ENCODE measurements around the gene SLC35D1. TPM values are rescaled to one million over a fixed set of nuclear protein-coding genes. Genes with fewer than 3 reads are reported as not detected.
"Not testable (repeated sequence)": the region's sequence is repeated elsewhere in the genome, so short reads cannot be mapped to it uniquely, and the experiment has no call there.

Gene SLC35D1
- total RNA-seq, 2 experiments from 2014 or later: 8.1 to 9.1 TPM

DNA sequence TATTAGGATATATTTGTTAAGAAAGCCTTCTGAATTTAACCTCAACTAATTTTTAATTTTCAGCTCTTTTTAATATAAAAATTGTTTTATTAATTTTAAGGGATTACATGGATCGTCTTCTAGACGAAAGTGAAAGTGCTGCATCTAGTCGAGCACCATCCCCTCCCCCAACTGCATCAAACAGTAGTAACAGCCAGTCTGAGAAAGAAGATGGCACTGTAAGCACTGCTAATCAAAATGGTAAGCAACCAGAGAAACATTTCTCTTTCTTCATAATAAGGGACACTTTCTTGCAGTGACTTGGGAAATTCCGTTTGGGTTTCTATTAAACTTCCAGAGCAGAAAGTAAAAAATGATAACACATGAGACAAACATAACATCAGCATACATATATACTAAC, 72.3 kb downstream of the SLC35D1 start:
- Histone ChIP-seq H3K36me3 (ENCODE audit: insufficient read depth, low read length) (peaks cover 78% of the 10 kb centered on the region), H3K27ac (ENCODE audit: low read depth in 1 of 2, low read length in 2 of 2) (peak overlapping the region; percentile 5 to 78), H3K27me3 (ENCODE audit: control insufficient read depth in 1 of 2, insufficient read depth in 2 of 2, low read length in 2 of 2) (no peaks in the 10 kb centered on the region), H3K9me3 (ENCODE audit: control insufficient read depth in 1 of 2, insufficient read depth in 1 of 2, low read length in 2 of 2) (no peaks in the 10 kb centered on the region), H3K4me1 (ENCODE audit: insufficient read depth, low read length) (no peaks in the 10 kb centered on the region), H3K4me3 (ENCODE audit: low read length) (peak overlapping the region; percentile 52)
- H3K27ac Mint-ChIP-seq: peak overlapping the region; percentile 89
- peaks cover 93% of the 10 kb centered on the region for H3K36me3 Mint-ChIP-seq (ENCODE audit: low read depth)
- ATAC-seq (ENCODE audit: poor library complexity) (peak; percentile 93), DNase-seq (peak; percentile 18 to 87 (median 42))
- H3K9me3 Mint-ChIP-seq: no peaks in the 10 kb centered on the region
- H3K4me1 Mint-ChIP-seq (ENCODE audit: low read depth): peaks cover 40% of the 10 kb centered on the region
- CTCF ChIA-PET: interaction anchor here (0.6 to 1.3 kb wide), 3 partner anchors 9 to 230 kb away, joined by 3 to 6 read pairs (median 4); no protein-coding TSS in a partner anchor
- H3K27me3 Mint-ChIP-seq: no peaks in the 10 kb centered on the region
- peak overlapping the region; percentile 66 for H3K4me3 Mint-ChIP-seq
- TF ChIP-seq, protein P1, sequence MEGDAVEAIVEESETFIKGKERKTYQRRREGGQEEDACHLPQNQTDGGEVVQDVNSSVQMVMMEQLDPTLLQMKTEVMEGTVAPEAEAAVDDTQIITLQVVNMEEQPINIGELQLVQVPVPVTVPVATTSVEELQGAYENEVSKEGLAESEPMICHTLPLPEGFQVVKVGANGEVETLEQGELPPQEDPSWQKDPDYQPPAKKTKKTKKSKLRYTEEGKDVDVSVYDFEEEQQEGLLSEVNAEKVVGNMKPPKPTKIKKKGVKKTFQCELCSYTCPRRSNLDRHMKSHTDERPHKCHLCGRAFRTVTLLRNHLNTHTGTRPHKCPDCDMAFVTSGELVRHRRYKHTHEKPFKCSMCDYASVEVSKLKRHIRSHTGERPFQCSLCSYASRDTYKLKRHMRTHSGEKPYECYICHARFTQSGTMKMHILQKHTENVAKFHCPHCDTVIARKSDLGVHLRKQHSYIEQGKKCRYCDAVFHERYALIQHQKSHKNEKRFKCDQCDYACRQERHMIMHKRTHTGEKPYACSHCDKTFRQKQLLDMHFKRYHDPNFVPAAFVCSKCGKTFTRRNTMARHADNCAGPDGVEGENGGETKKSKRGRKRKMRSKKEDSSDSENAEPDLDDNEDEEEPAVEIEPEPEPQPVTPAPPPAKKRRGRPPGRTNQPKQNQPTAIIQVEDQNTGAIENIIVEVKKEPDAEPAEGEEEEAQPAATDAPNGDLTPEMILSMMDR (IDR thresholded peaks at IDR 0.05): no peak
- POLR2A ChIA-PET: interaction anchor here (0.6 to 1.9 kb wide), 12 partner anchors 8 to 437 kb away, joined by 3 to 12 read pairs (median 4); partner anchors contain the start of genes DNAI4, MIER1 and SLC35D1
- intact Hi-C loops (cut with DNase I, micrococcal nuclease): loop anchor here (5.0 kb wide), 3 partner anchors 71 to 441 kb away; partner anchors contain the start of gene SLC35D1 (in 1 of the 2)

DNA sequence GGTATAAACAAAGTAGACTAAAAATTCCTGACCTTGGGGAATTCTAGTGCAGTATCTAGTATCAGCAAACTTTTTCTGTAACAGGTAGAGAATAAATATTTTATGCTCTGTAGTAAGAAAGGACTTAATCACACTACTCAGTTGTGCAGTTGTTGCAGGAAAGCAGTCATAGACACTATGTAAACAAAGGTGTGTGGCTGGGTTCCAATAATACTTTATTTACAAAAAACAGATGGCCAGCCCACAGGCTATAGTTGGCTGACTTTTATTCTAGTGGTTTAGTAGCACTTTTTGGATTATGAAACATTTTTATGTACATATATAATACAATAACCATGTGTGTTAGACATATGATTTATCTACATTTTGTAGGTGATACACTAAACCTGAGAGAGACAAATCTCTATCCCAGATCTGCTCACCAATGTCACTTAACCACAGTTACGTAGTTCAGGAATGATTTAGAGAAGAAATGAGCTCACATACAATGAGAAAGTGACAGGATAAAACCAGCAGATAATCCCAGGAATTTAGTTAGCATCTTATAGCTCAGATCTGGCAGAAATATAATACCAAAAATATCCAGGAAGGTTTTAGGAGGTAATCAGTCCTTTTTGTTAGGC, 73.1 kb downstream of the SLC35D1 start:
- no peaks in the 10 kb centered on the region for H3K27me3 ChIP-seq (ENCODE audit: control insufficient read depth in 1 of 2, insufficient read depth in 2 of 2, low read length in 2 of 2)
- no peak for ATAC-seq (ENCODE audit: poor library complexity)
- DNase-seq: no peak
- H3K27me3 Mint-ChIP-seq: no peaks in the 10 kb centered on the region
- H3K27ac Mint-ChIP-seq: peak overlapping the region; percentile 89
- peaks cover 40% of the 10 kb centered on the region for H3K4me1 Mint-ChIP-seq (ENCODE audit: low read depth)
- H3K9me3 Mint-ChIP-seq: no peaks in the 10 kb centered on the region
- no peaks in the 10 kb centered on the region for H3K4me1 ChIP-seq (ENCODE audit: insufficient read depth, low read length)
- ChIA-PET POLR2A (interaction anchor here (0.6 to 1.9 kb wide), 14 partner anchors 9 to 438 kb away, joined by 3 to 12 read pairs (median 4); partner anchors contain the start of genes DNAI4, MIER1 and SLC35D1), CTCF (interaction anchor here (1.0 to 1.3 kb wide), 3 partner anchors 51 to 231 kb away, joined by 3 to 6 read pairs (median 4); no protein-coding TSS in a partner anchor)
- H3K4me3 Mint-ChIP-seq: peak overlapping the region; percentile 85
- peaks cover 76% of the 10 kb centered on the region for H3K36me3 ChIP-seq (ENCODE audit: insufficient read depth, low read length)
- H3K9me3 ChIP-seq (ENCODE audit: control insufficient read depth in 1 of 2, insufficient read depth in 1 of 2, low read length in 2 of 2): no peaks in the 10 kb centered on the region
- H3K36me3 Mint-ChIP-seq (ENCODE audit: low read depth): peaks cover 91% of the 10 kb centered on the region
- peak overlapping the region; percentile 52 for H3K4me3 ChIP-seq (ENCODE audit: low read length)
- TF ChIP-seq, protein P1 (IDR thresholded peaks at IDR 0.05): no peak
- H3K27ac ChIP-seq (ENCODE audit: low read depth in 1 of 2, low read length in 2 of 2): peak overlapping the region in 1 of 2 donors; percentile 78
- intact Hi-C loops (cut with DNase I, micrococcal nuclease): loop anchor here (5.0 kb wide), 3 partner anchors 71 to 441 kb away; partner anchors contain the start of gene SLC35D1 (in 1 of the 2)

DNA sequence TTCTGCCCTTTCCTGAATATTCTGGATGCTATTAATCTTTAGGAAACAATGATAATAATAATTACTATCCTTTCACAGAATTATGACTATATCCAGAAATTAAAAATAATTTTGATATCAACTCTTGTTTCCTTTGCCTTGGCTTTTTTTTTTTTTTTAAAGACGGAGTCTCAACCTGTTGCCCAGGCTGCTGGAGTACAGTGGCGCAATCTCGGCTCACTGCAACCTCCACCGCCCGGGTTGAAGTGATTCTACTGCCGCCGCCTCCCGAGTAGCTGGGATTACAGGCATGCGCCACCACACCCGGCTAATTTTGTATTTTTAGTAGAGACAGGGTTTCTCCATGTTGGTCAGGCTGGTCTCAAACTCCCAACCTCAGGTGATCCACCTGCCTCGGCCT, 74.3 kb downstream of the SLC35D1 start:
- H3K4me1 Mint-ChIP-seq (ENCODE audit: low read depth): peaks cover 40% of the 10 kb centered on the region
- H3K27ac ChIP-seq (ENCODE audit: low read depth in 1 of 2, low read length in 2 of 2); CTCF ChIA-PET; ATAC-seq (ENCODE audit: poor library complexity); H3K27me3 ChIP-seq (ENCODE audit: control insufficient read depth in 1 of 2, insufficient read depth in 2 of 2, low read length in 2 of 2); POLR2A ChIA-PET; H3K27me3 Mint-ChIP-seq; H3K4me3 Mint-ChIP-seq; H3K4me3 ChIP-seq (ENCODE audit: low read length); H3K4me1 ChIP-seq (ENCODE audit: insufficient read depth, low read length); DNase-seq; H3K9me3 Mint-ChIP-seq; H3K9me3 ChIP-seq (ENCODE audit: control insufficient read depth in 1 of 2, insufficient read depth in 1 of 2, low read length in 2 of 2): not testable (repeated sequence)
- H3K27ac Mint-ChIP-seq: peak overlapping the region; percentile 89
- peaks cover 90% of the 10 kb centered on the region for H3K36me3 Mint-ChIP-seq (ENCODE audit: low read depth)
- intact Hi-C loops (cut with DNase I, micrococcal nuclease): loop anchor here (5.0 kb wide), 3 partner anchors 73 to 443 kb away; partner anchors contain the start of gene SLC35D1 (in 1 of the 2)
- H3K36me3 ChIP-seq (ENCODE audit: insufficient read depth, low read length): peaks cover 76% of the 10 kb centered on the region
